HepG2 (cell line): ENCODE results near the gene ALG11. TPM values are rescaled to one million over a fixed set of nuclear protein-coding genes. Genes with fewer than 3 reads are reported as not detected.

Experiments used
- GLI4 ChIP-seq: sonication (generic); formaldehyde crosslinking; IDR thresholded peaks from 2 replicates; pipeline ENCODE4 v1.5.1; 2020; ENCODE audit warnings: missing genetic modification reagents, mild to moderate bottlenecking, moderate library complexity, borderline replicate concordance
- HNF4A ChIP-seq: sonication (generic); formaldehyde crosslinking; IDR thresholded peaks from 2 replicates; pipeline ENCODE4 v1.4.0; 2020; ENCODE audit warnings: missing genetic modification reagents
- NCOA2 ChIP-seq: sonication (generic); formaldehyde crosslinking; IDR thresholded peaks from 2 replicates; pipeline ENCODE4 v1.8.0; 2022; ENCODE audit warnings: inconsistent platforms
- PAWR ChIP-seq: sonication (generic); formaldehyde crosslinking; IDR thresholded peaks from 2 replicates; pipeline ENCODE4 v1.4.0; 2020; ENCODE audit warnings: missing genetic modification reagents, mild to moderate bottlenecking, borderline replicate concordance
- REPIN1 ChIP-seq: sonication (generic); formaldehyde crosslinking; IDR thresholded peaks from 2 replicates; pipeline ENCODE4 v1.8.0; 2022; ENCODE audit warnings: missing genetic modification reagents, low read depth, mild to moderate bottlenecking, borderline replicate concordance
- ZFP37 ChIP-seq: sonication (generic); formaldehyde crosslinking; IDR thresholded peaks from 2 replicates; pipeline ENCODE4 v1.4.0; 2020; ENCODE audit warnings: missing genetic modification reagents, borderline replicate concordance
- ZFP41 ChIP-seq: sonication (generic); formaldehyde crosslinking; IDR thresholded peaks from 2 replicates; pipeline ENCODE4 v1.4.0; 2020; ENCODE audit warnings: mild to moderate bottlenecking, missing genetic modification reagents, borderline replicate concordance
- ZMYM4 ChIP-seq: sonication (generic); formaldehyde crosslinking; IDR thresholded peaks from 2 replicates; pipeline ENCODE4 v1.8.1; 2023; ENCODE audit warnings: mild to moderate bottlenecking, missing genetic modification reagents
- ZNF644 ChIP-seq: IDR thresholded peaks from 2 replicates; pipeline ENCODE4 v1.6.1; 2016; ENCODE audit warnings: low read depth
- ZNF781 ChIP-seq: sonication (generic); formaldehyde crosslinking; IDR thresholded peaks from 2 replicates; pipeline ENCODE4 v1.5.1; 2020; ENCODE audit warnings: borderline replicate concordance, mild to moderate bottlenecking, missing genetic modification reagents; ENCODE audit errors: not compliant biosample characterization
- polyA plus RNA-seq, 8 experiments: library from polyadenylated mRNA; depleted of rRNA in 3 of 8; stranded (reverse) in 7 of 8; unstranded in 1 of 8; fragments of >200 nt; fragmentation: Illumina TruSeq in 4 of 8; extraction: Trizol in 4 of 8; gene quantifications; 2 replicates each; pipeline versions ENCODE4 v1.2.1 to v1.2.3, GENCODE V29; 2011 to 2016; ENCODE audit warnings: low read depth in 4 of 8, missing spikeins in 1 of 8, mixed read lengths in 1 of 8; ENCODE audit not compliant: insufficient read depth in 1 of 8
- total RNA-seq, 5 experiments: library from RNA; depleted of rRNA; stranded (reverse); fragments of >200 nt; fragmentation: Illumina TruSeq; extraction: Trizol; gene quantifications; 2 replicates each; pipeline ENCODE4 v1.2.3, GENCODE V29; 2016; ENCODE audit warnings: low read depth in 1 of 5
- TF ChIP-seq, protein P1 (sequence below): sonication (generic); formaldehyde crosslinking; IDR thresholded peaks from 2 replicates; pipeline ENCODE4 v1.4.0; 2020; ENCODE audit warnings: mild to moderate bottlenecking, missing genetic modification reagents
- TF ChIP-seq, protein P2 (sequence below): sonication (generic); formaldehyde crosslinking; IDR thresholded peaks from 2 replicates; pipeline ENCODE4 v1.4.0; 2020; ENCODE audit warnings: missing genetic modification reagents
- TF ChIP-seq, protein P3 (sequence below): IDR thresholded peaks from 2 replicates; pipeline ENCODE4 v1.6.1; 2016; ENCODE audit warnings: low read depth, borderline replicate concordance
- TF ChIP-seq, protein P4 (sequence below): sonication (generic); formaldehyde crosslinking; IDR thresholded peaks from 2 replicates; pipeline ENCODE4 v1.4.0; 2020; ENCODE audit warnings: missing genetic modification reagents
- TF ChIP-seq, protein P5 (sequence below): IDR thresholded peaks from 2 replicates; pipeline ENCODE4 v1.6.1; 2016; ENCODE audit warnings: mild to moderate bottlenecking

ALG11 gene
- total and polyA plus RNA-seq, 2 of the 13 experiments (the other 11 are each of a cell fraction or from before 2014, with no cell fraction given), result 14.7 to 27.9 TPM

DNA sequence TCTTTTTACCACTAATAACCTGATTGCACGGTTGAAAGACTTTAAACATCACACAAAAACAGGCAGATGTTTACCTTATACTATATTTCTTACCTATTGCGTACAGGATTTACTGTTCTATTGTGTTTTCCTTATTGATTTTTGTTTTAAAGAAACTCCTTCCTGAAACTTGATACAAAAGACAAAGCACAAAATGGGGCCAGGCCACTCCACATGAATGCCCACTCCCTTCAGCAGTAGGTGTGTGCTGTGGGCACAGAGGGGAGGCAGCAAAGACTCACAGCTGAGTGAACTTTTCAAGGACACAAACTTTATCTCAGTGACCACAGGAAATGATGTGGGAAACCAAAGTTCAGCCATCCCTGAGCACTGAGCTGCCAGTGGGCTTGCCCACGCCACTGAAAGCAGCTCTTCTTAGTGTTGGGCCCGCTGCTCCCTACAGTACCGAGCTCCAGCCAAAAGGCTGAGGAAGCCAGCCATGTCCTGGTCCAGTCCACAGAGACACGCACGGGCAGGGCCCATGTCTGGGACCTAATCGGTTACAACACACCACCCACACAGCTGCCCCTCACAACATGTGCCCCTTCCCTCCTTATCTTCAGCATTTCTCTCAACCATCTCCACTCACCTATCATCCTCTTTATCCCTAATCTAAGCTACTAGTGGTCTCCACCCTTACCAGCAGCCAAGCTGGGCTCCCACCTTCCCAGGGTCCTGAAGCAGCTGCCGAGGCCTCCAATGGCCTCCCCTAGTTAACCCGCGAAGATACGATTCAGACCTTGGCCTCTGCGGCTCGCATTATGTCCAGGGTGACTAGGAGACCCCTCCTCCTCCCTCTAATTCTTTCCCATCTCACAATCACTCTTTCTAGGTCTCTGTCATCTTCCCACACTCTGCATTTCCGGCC, 40.4 kb upstream of the ALG11 start (continued):
- TF ChIP-seq ZNF781 (CRISPR knock-in tag) (peak; percentile 47), REPIN1 (CRISPR knock-in tag) (peak; percentile 18; the same call in 1 of the 2 replicates), ZNF644 (CRISPR knock-in tag) (peak; percentile 38; the same call in 1 of the 2 replicates), HNF4A (peak; percentile 86), NCOA2 (CRISPR knock-in tag) (peak; percentile 60; the same call in 1 of the 2 replicates), ZMYM4 (CRISPR knock-in tag) (peak; percentile 77), ZFP37 (CRISPR knock-in tag) (no peak), GLI4 (CRISPR knock-in tag) (peak; percentile 79; the same call in 1 of the 2 replicates), ZFP41 (CRISPR knock-in tag) (no peak), PAWR (CRISPR knock-in tag) (no peak)
- TF ChIP-seq, protein P1, sequence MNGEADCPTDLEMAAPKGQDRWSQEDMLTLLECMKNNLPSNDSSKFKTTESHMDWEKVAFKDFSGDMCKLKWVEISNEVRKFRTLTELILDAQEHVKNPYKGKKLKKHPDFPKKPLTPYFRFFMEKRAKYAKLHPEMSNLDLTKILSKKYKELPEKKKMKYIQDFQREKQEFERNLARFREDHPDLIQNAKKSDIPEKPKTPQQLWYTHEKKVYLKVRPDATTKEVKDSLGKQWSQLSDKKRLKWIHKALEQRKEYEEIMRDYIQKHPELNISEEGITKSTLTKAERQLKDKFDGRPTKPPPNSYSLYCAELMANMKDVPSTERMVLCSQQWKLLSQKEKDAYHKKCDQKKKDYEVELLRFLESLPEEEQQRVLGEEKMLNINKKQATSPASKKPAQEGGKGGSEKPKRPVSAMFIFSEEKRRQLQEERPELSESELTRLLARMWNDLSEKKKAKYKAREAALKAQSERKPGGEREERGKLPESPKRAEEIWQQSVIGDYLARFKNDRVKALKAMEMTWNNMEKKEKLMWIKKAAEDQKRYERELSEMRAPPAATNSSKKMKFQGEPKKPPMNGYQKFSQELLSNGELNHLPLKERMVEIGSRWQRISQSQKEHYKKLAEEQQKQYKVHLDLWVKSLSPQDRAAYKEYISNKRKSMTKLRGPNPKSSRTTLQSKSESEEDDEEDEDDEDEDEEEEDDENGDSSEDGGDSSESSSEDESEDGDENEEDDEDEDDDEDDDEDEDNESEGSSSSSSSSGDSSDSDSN (CRISPR knock-in tag), result peak; percentile 39; the same call in 1 of the 2 replicates
- TF ChIP-seq, protein P2, sequence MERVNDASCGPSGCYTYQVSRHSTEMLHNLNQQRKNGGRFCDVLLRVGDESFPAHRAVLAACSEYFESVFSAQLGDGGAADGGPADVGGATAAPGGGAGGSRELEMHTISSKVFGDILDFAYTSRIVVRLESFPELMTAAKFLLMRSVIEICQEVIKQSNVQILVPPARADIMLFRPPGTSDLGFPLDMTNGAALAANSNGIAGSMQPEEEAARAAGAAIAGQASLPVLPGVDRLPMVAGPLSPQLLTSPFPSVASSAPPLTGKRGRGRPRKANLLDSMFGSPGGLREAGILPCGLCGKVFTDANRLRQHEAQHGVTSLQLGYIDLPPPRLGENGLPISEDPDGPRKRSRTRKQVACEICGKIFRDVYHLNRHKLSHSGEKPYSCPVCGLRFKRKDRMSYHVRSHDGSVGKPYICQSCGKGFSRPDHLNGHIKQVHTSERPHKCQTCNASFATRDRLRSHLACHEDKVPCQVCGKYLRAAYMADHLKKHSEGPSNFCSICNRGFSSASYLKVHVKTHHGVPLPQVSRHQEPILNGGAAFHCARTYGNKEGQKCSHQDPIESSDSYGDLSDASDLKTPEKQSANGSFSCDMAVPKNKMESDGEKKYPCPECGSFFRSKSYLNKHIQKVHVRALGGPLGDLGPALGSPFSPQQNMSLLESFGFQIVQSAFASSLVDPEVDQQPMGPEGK (CRISPR knock-in tag), result peak; percentile 36; the same call in 1 of the 2 replicates
- TF ChIP-seq, protein P3, sequence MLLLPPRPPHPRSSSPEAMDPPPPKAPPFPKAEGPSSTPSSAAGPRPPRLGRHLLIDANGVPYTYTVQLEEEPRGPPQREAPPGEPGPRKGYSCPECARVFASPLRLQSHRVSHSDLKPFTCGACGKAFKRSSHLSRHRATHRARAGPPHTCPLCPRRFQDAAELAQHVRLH (CRISPR knock-in tag), result peak; percentile 27; the same call in 1 of the 2 replicates
- TF ChIP-seq, protein P4, sequence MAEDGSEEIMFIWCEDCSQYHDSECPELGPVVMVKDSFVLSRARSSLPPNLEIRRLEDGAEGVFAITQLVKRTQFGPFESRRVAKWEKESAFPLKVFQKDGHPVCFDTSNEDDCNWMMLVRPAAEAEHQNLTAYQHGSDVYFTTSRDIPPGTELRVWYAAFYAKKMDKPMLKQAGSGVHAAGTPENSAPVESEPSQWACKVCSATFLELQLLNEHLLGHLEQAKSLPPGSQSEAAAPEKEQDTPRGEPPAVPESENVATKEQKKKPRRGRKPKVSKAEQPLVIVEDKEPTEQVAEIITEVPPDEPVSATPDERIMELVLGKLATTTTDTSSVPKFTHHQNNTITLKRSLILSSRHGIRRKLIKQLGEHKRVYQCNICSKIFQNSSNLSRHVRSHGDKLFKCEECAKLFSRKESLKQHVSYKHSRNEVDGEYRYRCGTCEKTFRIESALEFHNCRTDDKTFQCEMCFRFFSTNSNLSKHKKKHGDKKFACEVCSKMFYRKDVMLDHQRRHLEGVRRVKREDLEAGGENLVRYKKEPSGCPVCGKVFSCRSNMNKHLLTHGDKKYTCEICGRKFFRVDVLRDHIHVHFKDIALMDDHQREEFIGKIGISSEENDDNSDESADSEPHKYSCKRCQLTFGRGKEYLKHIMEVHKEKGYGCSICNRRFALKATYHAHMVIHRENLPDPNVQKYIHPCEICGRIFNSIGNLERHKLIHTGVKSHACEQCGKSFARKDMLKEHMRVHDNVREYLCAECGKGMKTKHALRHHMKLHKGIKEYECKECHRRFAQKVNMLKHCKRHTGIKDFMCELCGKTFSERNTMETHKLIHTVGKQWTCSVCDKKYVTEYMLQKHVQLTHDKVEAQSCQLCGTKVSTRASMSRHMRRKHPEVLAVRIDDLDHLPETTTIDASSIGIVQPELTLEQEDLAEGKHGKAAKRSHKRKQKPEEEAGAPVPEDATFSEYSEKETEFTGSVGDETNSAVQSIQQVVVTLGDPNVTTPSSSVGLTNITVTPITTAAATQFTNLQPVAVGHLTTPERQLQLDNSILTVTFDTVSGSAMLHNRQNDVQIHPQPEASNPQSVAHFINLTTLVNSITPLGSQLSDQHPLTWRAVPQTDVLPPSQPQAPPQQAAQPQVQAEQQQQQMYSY, result no peak
- TF ChIP-seq, protein P5, sequence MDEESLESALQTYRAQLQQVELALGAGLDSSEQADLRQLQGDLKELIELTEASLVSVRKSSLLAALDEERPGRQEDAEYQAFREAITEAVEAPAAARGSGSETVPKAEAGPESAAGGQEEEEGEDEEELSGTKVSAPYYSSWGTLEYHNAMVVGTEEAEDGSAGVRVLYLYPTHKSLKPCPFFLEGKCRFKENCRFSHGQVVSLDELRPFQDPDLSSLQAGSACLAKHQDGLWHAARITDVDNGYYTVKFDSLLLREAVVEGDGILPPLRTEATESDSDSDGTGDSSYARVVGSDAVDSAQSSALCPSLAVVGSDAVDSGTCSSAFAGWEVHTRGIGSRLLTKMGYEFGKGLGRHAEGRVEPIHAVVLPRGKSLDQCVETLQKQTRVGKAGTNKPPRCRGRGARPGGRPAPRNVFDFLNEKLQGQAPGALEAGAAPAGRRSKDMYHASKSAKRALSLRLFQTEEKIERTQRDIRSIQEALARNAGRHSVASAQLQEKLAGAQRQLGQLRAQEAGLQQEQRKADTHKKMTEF, result peak; percentile 76; the same call in 1 of the 2 replicates
